Inflammatory macrophage (primary cell): ENCODE results near the gene P2RX2.

Experiments
- DNase-seq, 2 donors: peaks; one replicate each; pipeline ENCODE4 v3.0.0-alpha.2; 2020 to 2022

Gene P2RX2

GRCh38 chr12:132603240-132604150 lies 15.1 kb upstream of the P2RX2 start:
- DNase-seq, result no peak

DNA sequence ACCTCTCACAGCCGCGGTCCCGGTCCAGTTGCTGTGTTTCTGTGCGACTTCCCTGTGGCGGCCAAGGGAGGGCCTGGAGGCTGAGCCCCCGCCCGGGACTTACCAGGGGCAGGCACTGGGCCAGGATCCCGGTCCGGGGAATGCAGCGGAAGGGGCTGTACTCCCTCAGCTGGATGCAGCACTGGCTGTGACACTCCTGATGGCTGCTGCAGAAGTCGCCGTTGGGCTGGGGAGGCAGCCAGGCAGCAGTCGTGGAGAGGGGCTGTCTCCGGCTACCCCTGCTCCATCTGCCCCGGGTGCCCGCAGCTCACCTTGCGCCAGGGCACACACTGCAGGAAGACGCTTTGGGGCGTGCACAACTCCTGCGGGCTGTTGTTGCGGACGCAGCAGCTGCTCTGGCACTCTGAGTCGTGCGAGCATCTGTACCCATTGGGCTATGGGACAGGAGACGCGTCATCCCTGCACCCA lies 14.4 kb upstream of the P2RX2 start:
- DNase-seq, result no peak

DNA sequence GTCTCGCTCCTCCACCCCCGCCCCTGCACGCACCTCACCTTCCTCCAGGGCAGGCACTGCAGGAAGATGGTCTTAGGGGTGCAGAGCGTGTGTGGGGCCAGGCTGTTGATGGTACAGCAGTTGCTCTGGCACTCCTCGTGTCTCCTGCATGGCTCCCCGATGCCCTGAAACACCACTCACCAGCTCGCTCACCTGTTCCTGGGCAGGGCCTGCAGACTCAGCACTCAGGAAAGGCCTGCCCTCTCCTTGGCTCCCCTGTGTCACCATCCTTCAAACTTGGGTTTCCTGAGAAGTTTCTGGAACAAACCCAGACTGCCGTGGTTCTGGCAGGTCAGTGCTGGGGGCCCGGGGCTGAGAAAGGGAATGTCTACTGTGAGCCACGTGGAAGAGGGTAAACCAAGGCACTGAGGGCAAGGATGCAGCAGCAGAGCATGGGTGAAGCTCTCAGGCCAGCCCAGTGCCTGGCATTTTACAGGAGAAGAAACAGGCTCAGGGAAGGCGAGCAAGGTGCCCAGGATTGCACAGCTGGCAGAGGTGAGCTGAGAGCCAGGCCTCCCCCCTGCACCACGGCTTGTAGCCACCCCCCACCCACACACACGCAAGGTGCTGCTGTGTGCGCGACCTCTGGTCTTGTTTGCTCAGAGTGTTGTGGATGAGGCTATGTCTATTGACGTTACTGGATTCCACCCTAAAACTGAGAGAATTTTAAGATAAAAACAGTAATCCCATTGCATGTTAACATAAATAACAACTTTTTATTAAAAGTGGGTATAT lies 13.7 kb upstream of the P2RX2 start:
- DNase-seq, result no peak

GRCh38 chr12:132605892-132606291 lies 12.7 kb upstream of the P2RX2 start:
- DNase-seq, result no peak

DNA sequence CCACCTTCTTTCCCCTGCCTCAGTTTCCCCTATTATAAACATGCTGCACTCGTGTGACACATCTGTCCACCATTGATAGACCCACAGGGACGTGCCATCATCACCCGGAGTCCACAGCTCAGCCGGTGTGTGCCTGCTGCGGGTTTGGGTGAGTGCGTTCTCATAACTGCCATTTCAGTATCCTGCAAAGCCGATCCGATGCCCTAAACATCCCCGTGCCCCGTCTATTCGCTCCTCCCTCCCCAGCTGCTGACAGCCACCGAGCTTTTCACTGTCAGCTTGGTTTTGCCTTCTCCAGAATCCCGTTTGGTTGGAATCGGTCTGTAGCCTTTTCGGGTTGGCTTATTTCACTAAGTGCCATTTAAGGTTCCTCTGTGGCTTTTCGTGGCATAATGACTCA lies 12.1 kb upstream of the P2RX2 start:
- no peak for DNase-seq

GRCh38 chr12:132606927-132607326 lies 11.6 kb upstream of the P2RX2 start:
- no peak for DNase-seq

- no peak for DNase-seq
Observed at GRCh38 chr12:132608231-132609171, 10.1 kb upstream of the P2RX2 start.

- peak; percentile 81 to 87 for DNase-seq
Observed at GRCh38 chr12:132610051-132610759, 8.4 kb upstream of the P2RX2 start, which contains the start of gene LRCOL1. Gene LRCOL1, minus strand, starts transcription at chr12:132610582. Its CDS starts 4,331 bp downstream, at chr12:132606251.

- DNase-seq, result no peak
Observed at GRCh38 chr12:132610866-132611602, 7.5 kb upstream of the P2RX2 start.

DNA sequence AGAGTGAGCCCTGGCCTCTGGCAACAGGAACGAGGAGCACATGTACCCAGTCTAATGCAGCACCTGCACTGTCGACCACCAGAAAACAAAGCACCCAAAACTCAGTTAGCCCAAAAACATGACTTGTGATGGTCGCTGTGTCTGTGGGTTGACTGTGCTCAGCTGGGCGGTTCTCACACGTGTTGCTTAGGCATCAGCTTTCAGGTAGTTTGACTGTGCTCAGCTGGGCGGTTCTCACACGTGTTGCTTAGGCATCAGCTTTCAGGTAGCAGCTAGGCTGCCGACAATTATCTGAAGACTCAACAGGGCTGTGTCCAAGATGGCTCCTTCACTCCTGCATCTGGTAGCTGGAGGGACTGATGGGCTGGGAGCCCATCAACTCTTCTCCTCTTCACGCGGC lies 7.0 kb upstream of the P2RX2 start:
- DNase-seq, result no peak

- DNase-seq, result no peak
Observed at GRCh38 chr12:132614029-132614428, 4.5 kb upstream of the P2RX2 start.

- peak; percentile 78 to 82 for DNase-seq
Observed at GRCh38 chr12:132614861-132615578, 3.6 kb upstream of the P2RX2 start.

GRCh38 chr12:132615579-132616038 lies 3.0 kb upstream of the P2RX2 start:
- no peak for DNase-seq

GRCh38 chr12:132617135-132617701 lies 1.4 kb upstream of the P2RX2 start:
- no peak for DNase-seq

GRCh38 chr12:132617822-132618682 lies 524 bp upstream of the P2RX2 start:
- DNase-seq, result no peak

DNA sequence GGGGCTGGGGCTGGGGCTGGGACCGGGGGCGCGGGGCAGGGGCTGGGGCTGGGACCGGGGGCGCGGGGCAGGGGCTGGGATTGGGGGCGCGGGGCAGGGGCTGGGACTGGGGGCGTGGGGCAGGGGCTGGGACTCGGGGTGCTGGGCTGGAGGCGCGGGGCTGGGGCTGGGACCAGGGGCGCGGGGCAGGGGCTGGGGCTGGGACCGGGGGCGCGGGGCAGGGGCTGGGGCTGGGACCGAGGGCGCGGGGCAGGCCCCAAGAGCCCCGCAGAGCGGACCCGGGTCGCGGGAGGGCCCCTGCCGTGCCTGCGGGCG lies 452 bp downstream of the P2RX2 start:
- DNase-seq, result no peak

DNA sequence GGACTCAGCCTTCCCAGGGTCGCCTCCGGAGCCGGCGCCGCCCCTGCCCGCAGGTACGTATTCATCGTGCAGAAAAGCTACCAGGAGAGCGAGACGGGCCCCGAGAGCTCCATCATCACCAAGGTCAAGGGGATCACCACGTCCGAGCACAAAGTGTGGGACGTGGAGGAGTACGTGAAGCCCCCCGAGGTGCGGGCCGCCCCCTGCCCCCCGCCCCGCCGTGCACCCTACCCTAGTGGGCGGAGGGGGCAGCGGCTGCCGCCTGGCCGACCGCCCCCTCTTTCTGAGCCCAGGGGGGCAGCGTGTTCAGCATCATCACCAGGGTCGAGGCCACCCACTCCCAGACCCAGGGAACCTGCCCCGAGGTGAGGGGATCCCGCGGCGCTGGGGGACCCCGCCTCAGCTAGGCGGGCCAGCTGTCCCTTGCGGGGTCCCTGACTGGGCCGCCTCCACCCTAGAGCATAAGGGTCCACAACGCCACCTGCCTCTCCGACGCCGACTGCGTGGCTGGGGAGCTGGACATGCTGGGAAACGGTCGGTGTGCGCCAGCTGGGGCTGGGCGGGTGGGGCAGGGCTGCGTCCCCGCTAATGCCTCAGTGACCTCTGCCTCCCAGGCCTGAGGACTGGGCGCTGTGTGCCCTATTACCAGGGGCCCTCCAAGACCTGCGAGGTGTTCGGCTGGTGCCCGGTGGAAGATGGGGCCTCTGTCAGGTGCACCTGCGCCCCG lies 973 bp downstream of the P2RX2 start:
- no peak for DNase-seq
